ENCODE measurements around the gene IL1RAPL2.
"Not testable (repeated sequence)": the region's sequence is repeated elsewhere in the genome, so short reads cannot be mapped to it uniquely, and the experiment has no call there.

The IL1RAPL2 gene

DNA sequence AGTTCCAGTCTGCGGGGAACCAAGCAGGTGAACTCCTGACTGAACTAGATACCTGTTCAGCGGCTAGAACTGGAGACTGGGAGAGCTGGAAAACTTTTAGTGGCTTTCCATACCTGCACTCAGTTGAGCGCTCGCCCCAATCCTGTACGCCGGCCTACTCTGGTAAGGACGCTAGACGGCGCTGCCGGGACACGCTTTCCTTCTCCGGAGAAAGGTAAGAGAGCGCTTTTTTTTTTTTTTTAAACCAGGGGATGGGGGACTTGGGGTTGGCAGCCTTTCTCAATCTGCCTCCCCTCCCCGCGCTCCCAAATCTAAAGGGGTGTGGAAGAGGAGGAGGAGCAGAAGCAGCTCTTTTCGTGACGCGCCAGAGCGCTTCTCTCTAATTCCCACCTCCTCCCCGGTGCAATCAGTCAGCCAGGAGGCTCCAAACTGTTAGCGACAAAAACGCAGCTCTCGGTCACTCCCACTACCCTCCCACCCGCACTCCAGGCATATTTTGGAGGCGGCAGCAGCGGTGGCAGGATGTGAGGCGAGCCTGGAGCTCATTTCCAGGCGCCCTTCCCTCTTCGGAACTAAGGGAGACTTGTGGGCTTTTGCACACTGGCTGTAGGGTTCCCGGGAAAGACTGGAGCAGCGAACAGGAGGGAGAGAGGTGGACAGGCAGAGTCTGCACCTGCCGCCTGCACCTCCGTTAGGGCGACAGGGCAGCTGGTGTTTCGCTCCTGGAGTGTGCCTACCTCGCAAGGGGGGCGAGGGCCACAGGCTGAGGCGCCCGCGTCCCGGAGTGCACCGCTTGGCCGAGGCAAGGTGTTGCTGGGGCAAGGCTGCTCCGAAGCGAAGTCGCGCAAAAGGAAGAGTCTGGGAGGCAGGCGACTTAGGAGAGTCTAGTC lies at the start of gene IL1RAPL2:
Gene IL1RAPL2 (plus strand): TSS at position 409 of the 890 bp plus-strand sequence.
- no peak for DNase-seq

DNA sequence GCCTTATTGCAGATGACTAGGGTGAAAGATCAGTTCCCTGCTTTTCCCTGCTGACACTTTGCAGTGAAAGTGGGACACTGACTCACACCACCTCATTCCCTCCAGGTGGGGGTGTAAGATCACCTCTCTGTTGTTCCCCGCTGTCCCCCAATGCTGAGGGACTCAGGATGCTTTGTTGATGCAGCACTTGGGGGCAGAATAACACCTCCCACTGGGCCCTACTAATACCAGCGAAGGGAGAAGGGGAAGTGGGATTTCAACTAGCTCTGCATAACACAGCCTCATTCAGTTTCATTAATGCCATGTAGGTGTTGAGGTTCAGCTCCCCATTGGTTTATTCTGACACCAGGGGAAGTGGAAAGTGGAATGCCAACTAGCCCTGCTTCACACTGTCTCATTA lies 43.6 kb upstream of the IL1RAPL2 start:
- no peak for DNase-seq

DNA sequence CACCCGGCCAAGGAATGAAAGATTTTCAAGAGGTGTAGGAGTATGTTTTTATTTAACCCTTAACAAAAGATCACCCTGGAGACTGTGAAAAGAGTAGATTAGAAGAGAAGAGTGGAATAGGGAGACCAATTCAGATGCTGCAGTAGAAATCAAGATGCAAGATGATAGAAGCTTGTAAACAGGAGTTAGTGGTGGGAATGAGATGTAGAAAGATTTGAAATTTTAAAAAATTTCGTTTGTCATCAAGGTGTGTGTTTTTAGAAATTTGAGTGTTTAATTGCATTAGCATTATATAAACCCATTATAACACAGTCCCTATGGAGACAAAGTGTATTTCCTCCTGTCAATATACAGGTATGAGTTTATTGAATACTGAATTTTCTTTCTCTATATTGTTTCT lies 42.1 kb upstream of the IL1RAPL2 start:
- no peak for DNase-seq

DNA sequence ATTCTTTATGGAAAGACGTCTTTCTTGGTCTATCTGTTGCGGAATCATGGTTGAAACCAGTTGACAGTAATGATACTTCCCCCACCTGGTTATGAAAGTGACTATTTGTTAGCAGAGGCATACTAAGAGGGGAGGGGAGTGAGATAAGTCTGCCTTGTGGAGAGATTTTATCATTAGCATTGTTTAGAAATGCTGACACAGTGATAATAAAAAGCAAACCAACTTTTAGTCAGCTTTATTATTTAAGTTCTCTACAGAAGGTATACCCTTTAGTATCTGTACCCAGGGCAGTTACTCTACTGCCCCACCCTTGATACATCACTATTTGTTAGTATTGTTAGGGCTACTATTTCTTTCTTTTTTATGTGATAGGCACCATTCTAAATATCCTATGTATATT lies 26.9 kb upstream of the IL1RAPL2 start:
- no peak for DNase-seq

DNA sequence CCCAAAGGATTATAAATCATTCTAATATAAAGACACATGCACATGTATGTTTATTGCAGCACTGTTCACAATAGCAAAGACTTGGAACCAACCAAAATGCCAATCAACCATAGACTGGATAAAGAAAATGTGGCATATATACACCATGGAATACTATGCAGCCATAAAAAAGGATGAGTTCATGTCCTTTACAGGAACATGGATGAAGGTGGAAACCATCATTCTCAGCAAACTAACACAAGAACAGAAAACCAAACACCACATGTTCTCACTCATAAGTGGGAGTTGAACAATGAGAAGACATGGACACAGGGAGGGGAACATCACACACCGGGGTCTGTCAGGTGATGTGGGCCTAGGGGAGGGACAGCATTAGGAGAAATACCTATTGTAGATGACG lies 23.6 kb upstream of the IL1RAPL2 start:
- not testable (repeated sequence) for DNase-seq

DNA sequence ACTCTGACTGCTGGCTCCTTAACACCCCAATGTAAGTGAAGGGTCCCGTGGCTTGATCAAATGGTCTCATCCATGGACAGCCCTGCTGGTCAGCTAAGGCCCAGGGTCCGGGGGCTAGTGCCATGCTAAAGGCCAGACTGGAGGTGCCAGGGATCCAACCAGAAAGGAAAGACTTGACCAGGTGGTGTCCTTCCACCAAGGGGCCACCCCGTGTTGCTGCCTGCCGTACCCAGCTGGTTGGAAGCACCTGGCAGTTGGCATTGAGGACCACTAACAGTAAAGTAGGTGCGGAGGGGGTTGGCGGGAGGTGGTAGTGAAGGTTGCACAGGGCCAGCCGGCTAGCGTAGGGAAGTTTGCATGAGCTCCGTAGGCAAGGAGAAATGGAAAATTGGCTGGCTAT lies 1.7 kb upstream of the IL1RAPL2 start:
- no peak for DNase-seq

DNA sequence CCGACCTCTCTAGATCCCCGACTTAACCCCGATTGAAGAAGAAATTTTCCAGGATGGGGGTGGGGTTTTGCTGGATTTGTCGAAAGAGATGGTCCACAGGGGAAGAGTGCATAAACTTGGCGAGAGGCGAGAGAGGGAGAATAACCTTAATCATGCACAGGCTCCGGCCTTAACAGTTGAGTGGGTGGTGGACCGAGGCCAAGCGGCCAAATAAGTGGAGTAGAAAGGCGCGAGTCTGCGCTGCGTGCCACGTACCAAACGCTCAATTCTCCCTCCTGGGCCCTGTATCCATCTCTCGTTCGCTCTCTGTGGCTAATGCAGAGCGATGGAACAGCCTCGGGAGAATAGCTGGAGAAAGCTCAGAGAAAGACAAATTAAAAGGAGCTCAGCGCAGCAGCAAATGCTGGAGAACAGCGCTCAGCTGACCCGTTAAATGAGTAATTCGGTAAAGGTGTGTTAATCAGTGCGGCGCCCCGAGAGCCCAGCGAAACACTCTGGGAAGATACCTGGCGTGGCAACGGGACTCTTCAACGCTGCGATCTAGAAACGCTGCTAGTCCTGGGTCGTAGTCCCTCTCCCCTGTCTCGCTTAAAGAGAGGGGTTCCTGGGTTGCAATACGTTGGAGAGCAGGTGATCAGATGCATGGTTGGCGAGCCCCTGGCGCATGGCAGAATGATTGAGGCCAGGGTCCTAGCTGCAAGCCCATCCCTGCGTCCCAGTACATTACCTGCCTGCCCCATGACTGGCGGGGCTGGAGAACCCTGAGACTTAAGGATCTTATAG lies 887 bp upstream of the IL1RAPL2 start:
- DNase-seq = no peak

DNA sequence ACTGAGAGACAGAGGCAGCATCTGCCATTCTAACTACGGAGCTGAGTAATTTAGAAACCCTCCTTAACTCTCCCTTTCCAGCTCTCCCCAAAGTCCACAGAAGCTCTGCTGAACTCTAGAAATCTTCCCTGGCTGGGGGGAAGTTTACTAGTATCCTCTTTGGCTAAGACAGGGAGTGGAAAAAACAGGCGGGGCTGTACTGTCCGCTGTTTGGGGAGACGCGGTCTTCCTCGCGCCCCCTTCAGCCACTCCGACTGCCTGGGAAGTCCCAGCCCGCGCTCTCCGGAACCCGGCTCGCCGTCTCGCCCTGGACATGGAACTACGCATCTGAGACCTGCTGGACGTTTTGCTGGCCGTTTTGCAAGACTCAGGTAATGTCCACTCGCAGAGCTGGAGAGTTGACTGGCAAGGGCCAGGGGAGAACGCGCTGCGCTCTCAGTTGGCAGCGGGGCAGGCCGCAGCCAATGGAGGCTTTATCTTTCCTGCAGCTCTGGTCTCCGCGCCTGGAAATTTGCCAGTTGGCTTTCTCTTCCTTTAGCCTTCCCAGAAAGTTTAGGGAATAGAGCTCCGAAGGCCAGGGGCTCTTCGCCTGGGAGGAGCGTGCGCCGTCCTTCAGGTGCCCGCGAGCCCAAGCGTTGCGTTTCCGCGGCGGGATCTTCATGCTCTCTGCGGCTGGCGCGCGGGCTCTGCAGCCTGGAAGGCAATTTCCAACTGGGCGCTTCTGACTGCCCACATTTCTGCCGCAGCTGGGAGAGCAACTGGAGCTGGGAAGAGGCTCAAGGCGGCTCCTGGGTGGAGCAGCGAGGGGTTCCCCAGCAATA lies 892 bp downstream of the IL1RAPL2 start:
- no peak for DNase-seq

DNA sequence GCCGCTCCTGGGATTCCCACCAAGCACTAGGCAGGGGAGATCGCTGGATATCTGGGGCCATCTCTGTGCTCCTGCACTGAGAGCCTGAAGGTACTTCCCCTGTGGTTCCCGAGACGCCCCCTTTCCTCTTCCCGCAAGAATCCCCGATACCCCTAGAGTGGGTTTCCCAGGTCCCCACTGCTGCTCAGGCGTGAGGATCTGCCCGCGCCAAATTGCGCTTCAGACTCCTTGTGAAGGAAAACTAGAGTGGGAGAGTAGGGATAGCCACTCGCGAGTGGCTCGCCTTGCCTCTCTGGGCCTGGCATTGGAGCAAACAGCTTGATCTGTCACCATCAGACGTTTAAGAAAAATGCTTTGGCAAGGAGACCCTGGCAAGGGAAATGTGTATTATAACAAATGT lies 1.5 kb downstream of the IL1RAPL2 start:
- DNase-seq = no peak

DNA sequence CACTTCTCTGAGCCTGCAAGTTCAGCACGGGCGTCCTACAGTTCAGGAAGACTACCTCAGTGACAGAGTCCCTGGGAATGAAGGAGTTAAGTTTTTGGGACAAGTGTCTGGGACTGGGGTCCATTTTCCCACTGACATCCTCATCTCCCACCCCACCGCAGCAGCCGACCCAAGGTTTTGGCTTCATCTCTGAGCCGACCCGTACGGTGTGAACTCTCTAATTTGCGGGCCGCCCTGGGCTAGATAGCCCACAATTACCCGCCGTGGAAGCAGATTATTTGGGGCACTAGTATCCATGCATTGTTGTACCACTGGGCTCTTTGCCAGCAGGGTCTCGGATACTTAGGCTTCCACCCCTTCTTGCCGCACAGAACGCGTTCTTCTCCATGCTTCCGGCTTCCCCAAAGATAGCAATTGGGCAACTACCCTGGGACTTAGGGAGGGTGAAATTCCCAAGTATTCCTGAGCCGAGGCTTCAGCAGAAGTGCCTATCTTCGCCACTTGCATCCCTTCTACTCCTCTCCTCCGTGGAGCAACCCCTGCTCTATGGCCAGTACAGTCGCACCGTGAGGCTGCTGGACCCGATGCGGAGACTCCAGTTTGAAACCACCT lies 2.4 kb downstream of the IL1RAPL2 start:
- DNase-seq = no peak

DNA sequence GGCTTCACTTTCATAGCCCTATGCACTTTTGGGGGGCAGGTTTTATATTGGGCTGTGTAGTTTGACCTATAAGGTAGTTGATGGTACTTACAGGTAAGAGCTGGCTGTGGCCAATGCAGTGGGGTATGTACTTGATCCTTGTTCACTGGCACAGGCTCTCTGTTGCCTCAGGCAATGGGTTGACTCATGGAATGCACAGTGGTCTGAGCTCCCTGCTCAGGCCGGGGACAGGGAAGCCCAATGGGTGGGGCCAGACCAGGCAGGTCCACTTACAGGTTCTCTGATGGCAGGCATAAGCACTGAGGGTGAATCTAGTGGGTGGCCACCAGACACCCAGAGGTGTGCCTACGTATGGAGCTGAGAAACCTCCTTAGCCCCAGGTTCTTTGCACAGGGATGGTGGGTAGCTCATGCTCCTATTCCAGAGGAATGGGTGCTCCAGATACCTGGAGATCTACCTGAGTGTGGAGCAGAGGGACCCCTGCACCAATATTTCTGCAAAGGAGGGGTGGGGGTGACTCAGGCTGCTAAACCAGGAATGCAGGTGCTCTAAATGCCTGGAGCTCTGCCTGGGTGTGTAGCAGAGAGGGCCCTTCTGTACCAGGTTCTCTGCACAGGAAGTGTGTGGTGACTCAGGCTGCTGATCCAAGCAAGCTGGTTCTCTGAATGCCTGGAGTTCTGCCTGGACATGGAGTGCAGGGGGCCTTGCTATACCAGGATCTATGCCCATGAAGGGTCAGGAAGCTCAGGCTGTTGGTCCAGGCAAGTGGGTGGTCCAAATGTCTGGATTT lies 52.3 kb downstream of the IL1RAPL2 start:
- DNase-seq = peak; percentile 18

DNA sequence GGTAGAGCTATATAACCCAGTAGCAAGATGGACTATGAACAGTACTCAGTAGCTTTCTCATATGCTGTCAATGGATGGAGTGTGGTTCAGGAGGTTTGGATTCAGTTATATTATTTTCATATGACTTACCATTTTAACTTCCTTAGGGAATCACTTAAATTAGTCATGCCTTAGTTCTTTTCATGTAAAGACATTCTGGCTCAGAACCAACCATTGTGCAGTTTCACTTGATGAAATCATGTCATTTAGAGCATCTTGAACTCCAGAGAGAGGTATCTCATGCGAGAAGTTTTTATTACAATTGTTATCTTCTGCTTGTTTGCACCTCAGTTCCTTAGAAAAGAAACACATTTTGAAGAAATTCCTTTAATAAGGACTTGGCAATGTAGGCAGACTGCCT lies 55.8 kb downstream of the IL1RAPL2 start:
- no peak for DNase-seq

DNA sequence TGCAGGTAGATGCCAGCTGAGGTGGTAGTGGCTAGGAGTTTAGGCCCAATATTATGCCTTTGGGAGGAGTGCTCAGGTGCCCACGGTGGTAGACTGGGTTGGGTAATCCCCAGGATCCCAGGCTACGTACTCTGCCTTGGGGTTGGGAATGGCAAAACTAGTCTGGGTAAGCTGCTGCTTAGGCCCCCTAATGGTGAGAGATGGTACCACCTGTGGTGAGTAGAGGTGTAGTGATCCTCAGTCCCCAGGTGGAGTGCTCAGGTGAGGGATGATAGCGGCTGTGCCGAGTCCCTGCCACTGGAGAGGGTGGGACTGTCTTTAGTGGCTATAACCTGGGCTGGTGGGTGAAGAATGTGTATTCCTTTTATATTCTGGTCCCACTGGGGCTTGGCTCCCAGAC lies 75.2 kb downstream of the IL1RAPL2 start:
- no peak for DNase-seq

DNA sequence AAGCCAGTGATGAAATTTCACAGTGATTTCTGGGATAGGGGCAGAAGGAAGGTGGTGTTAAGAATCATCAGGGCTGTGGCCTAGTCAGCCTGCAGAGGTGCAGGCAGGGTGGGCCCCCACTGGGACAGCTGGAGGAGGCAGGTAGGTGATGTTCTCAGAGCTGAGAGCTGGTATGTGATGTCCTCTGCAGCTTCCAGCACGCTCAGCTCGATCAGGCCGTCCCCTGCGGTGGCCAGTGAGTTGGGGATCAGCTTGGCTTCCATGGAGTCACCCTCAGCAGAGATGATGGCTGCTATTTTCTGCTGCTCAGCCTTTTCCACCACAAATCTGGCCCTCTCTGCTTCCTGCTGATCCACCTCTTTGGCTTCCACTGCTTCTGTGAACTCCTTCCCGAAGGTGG lies 81.1 kb downstream of the IL1RAPL2 start:
- DNase-seq = no peak

DNA sequence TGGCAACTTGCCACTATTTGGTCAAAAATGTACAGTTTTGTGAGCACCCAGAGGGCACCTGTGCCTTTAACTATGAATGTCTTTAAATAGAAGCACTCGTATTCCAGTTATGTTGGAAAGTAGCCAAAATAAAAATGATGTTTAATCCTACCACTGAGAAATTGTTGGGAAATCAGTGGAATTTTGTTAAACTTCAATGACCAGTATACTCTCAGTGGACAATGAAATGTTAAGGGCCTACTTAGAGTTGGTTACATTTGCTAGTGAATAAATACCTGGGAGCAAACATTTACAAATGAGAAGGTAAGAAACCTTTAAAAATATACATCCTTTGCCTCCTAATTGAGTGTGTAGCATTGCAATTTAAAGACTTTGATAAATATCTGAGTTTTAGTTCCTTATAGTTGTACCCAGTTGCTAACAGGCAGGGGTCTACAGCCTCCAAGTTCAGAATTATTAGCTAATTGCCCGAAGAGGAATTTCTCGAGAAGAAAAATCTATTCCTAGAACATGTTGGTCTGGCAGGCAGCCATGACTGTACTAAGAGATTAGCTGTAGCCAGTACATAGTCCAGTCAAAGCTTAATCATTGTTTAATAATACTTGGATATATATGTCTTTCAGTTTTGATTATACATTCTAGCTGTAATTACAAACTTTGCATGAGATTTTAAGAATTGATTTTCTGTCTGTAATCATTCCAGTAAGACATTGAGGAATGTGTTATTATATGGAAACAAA lies 93.2 kb downstream of the IL1RAPL2 start:
- DNase-seq = peak; percentile 2

DNA sequence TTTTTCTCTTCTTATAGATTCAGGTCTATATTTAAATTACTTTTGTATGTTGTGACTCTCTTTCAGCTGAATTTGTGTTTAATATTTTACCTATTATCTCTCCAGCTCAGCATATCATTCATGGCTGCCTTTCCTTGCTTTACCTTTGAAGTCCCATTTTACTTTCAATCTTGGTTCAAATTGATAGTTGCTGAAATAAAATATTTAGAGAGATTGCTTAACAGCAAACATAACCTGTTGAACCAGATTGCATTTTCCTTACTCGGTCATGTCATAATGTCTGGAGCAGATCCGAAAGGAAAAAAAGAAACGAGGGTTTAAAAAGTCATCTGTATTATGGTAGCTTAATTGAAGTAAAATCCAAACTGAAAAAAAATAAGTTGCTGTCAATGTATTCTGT lies 94.1 kb downstream of the IL1RAPL2 start:
- no peak for DNase-seq

DNA sequence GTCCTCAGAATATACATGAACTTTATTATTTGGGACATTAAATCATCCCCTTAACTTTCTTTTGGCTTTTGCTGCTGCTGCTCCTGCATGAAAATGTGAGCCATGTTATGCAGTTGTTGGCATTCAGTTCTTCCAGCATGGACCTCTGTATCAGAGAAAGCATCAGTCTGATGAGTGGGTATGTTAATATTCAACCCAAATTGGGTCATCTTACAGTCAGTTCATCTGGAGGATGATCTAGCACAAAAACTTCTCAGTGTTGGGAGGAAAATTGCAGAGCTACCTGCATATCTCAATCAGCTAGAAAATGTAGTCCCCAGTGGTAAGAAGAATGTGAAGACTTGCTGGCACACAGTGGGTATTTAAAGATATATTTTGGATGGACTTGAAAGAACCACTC lies 96.7 kb downstream of the IL1RAPL2 start:
- DNase-seq = no peak

DNA sequence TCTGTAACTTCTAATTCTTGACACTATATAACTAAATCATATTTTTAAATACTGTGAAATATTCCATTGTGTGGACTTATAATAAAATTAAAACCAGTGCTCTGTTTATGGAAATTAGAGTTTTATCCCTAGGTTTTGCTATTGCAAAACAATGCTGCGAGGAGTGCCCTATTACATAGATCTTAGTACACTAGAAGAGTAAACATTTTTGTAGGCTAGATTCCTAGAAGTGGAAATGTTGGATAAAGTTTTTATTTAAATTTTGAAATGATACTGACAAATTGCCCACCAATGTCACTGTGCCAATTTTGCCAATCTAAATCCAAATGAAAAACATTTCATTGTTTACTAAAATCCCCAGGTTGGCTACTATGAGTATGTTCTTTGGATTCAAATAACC lies 99.7 kb downstream of the IL1RAPL2 start:
- DNase-seq = no peak

DNA sequence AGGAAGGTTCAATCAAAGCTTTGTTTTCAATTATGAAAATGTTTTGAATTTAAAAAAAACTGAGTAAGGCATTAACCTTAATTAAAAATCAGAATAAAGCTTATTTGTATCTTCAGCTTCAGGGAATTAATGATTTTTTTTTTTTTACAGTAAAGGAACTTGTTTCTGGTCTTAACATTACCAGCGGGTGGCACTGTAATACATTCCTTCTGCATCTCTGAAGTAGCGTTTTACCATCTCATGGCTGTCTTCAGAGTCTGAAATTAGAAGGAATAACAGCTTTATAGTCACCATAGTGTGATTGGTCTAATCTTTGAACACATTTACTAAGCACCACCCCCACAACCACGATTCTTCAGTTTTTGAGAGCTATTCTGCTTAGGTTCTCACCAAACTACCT lies 102.6 kb downstream of the IL1RAPL2 start:
- DNase-seq = no peak

DNA sequence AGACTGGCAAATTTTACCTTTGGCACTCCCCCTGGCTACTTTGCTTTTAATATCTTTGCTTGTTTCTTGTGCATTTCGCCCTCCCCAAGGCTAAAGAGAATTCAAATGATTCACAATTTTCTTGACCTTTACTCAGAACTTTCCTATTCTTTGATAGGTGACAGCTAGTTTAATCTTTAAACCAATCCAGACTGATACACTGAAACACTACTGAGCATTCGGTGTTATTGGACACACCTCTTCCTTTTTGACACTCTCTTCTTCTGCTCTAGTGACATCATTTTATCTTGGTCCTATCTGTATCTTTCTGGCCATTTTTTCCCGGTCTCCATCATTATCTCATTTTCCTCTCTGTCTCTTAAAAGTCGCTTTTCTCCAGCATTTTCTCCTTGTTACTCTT lies 103.1 kb downstream of the IL1RAPL2 start:
- no peak for DNase-seq

DNA sequence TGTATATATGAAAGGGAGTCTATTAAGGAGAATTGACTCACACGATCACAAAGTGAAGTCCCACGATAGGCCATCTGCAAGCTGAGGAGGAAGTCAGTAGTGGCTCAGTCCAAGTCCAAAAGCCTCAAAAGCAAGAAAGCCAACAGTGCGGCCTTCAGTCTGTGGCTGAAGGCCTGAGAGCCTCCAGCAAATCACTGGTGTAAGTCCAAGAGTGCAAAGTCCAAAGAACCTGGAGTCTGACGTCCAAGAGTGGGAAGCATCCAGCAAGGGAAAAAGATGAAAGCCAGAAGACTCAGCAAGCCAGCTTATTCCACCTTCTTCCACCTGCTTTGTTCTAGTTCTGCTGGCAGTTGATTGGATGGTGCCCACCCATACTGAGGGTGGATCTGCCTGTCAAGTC lies 104.1 kb downstream of the IL1RAPL2 start:
- no peak for DNase-seq

Data from NCI-H226 (cell line).